Measurements from ENCODE around the gene EHD4.

EHD4 gene

DNA sequence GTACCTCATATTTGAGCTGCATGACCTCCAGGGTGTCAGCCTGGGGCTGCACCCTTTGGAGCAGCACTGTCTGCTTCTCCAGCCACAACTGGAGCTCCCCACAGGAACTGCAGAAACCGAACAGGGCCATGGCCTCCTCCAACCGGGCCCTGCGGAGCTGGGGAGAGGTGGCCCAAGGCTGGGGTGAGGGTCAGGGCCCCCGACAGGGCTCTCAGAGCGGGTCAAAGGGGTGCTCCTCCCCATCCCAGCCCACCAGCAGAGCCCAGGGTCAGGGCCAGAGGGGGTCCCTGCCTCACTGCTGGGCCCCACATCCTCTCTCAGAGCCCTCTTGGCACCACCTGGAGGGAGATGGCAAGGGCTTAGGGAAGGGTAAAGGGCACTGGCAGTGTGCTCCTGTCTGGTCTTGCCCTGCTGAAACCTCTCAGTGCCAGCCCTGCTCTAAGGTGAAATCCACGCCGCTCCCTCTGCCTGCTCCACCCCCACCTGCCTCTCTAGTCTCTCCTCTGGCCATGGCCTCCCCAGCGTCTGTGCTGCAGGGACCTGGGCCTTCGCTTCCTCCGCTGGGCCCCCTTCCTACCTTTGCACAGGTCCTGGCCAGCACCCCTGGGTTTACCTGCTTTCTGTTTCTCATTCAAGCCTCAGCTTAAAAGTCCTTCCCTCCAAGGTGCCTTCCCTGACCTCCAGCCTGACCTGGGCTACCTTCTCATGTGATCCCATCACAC, 92.0 kb downstream of the EHD4 start:
- DNase-seq (ENCODE audit: low spot score), result no peak

DNA sequence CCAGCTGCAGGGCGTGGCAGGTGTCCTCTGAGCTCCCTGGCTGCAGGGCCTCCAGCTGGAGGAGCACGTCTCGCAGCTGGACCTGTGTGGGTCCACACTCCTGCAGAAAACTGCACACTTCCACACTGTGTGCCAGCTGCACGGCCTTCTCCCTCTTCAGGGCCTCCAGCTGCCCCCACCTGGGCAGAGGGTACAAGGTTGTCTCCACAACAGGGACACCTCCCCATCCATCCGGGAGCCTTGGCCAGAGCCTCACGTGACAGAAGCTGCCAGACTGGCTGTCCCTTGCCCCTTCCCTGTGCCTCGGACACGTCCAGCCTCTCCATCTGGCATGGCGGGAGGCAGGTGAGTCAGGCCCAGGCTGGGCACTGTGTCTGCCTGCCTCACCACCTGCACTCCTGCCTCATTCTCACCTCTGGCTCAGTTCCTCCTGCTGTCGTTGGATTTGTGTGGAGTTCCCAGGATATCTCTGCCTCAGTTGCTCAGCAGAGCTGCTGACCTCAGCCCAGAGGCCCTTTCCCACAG, 93.0 kb downstream of the EHD4 start:
- no peak for DNase-seq (ENCODE audit: low spot score)

GRCh38 chr15:41878355-41878699, 94.0 kb downstream of the EHD4 start:
- peak; percentile 18 for DNase-seq (ENCODE audit: low spot score)

GRCh38 chr15:41877631-41878354, 94.6 kb downstream of the EHD4 start:
- DNase-seq (ENCODE audit: low spot score), result no peak

- no peak for DNase-seq (ENCODE audit: low spot score)
Observed at GRCh38 chr15:41876689-41877088, 95.7 kb downstream of the EHD4 start.

- no peak for DNase-seq (ENCODE audit: low spot score)
Observed at GRCh38 chr15:41876007-41876406, 96.3 kb downstream of the EHD4 start.

- DNase-seq (ENCODE audit: low spot score), result no peak
Observed at GRCh38 chr15:41874736-41875135, 97.6 kb downstream of the EHD4 start.

DNA sequence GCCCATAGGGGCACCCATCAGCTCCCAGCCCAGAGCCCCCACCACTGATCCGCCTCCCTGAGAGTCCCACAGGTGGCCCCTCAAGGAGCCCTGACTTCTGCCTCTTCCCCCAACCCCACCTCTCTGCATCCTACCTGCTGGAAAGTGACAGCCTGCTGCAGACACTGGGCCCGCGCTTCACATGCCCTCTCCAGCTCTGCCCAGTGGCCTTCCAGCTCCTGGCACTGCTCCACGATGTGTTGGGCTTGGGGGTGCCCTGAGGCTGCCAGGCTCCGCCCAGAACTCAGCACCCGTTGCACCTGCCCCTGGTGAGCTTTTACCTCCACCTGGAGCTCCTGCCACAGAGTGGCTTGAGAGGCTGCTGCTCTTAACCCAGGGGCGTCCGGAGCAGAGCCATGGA, 98.6 kb downstream of the EHD4 start:
- DNase-seq (ENCODE audit: low spot score), result no peak

- no peak for DNase-seq (ENCODE audit: low spot score)
Observed at GRCh38 chr15:41872166-41872747, 100.1 kb downstream of the EHD4 start.

- DNase-seq (ENCODE audit: low spot score), result no peak
Observed at GRCh38 chr15:41871175-41871905, 101.0 kb downstream of the EHD4 start.

GRCh38 chr15:41870689-41871081, 101.7 kb downstream of the EHD4 start:
- DNase-seq (ENCODE audit: low spot score), result no peak

DNA sequence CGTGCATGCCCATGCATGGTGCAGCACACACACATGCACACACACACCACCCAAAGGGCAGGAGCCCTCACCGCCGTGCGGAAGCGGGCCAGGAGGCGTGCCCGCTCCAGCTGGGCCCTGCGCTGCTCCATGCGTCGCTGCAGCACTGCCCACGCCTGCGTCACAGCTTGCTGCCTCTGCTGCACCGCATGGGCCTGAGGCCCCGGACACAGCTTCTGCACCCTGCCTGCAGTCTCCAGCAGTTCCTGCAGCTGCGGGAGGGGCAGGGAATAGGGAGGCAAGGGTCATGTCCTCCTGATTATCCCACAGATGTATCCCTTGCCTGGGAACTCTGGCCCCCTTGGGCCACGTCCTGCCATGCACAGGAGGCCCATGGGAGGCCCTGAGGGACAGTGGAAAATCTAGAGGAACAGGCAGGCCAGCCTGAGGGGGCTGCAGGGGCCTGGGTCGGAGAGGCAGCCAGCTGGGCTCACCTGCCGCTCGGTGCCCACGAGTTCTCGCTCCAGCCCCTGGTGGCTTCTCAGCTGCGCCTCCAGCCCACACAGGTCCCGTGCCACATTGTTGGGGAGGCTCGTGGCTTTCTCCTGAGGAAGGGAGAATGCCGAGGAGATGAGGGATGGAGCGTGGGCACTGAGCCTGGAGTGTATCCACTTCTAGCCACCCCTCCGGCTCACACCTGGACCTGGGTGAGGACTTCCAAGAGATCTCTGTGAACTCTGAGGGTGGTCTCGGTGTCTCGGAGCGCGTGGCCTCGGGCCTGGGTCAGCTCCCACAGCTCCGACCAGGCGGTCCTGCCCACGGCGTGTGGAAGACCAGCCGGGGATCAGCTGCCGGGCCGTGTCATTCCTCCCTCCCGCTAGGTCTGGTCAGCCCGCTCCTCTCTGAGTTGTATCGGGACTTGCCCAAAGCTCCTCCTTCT, 102.3 kb downstream of the EHD4 start:
- DNase-seq (ENCODE audit: low spot score), result no peak

GRCh38 chr15:41868321-41868720, 104.0 kb downstream of the EHD4 start:
- DNase-seq (ENCODE audit: low spot score), result no peak

DNA sequence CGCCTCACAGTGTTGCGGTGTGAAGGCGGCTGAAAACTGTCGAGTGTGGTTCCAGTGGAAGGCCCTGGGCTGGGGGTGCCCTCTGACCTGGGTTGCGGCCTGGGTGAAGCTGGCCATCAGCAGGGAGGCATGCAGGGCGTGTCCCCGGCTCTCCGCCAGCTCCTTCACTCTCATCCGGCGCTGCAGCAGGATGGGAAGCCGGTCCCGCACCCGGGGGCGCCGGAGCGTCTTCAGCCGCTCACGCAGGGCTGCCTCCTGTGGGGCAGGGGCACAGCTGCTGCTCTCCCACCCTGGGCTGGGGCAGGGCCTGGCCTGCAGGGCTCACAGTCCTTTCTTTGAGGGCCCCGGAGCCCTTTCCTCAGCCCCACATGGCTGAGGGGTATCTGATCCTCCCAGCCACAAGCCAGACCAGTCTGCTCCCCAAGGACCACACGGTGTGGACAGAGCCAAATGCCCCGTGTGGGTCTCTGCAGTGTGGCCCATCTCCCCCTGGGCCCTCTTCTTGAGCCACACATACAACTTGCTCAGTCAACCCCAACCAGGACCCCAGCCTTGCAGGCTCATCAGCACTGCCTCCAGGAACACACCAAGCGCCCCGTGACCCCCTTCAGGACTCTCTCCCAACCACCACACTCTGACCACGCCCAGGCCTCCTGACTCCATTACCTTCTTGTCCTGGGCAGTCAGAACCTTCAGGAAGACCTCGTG, 105.3 kb downstream of the EHD4 start:
- no peak for DNase-seq (ENCODE audit: low spot score)

DNA sequence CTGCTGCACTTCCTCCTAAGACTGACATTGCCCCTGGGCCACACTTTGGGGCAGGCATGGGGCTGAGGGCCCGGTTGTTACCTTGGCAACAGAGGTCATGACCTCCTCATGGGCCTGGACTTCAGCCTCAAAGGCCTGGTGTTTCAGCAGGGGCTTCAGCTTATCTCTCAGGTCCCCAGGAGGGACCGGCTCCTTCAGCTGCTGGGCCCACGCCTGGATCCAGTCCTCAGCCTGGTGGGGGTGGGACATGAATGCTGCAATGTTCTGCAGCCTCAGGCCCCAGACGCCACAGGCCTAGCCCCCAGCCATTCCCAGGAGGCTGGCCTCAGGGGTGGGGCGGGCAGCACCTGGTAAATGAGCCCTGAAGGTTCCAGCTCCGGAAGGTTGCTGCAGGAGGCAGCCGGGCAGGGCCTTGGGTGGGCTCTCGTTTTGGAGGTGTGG, 106.1 kb downstream of the EHD4 start:
- no peak for DNase-seq (ENCODE audit: low spot score)

DNA sequence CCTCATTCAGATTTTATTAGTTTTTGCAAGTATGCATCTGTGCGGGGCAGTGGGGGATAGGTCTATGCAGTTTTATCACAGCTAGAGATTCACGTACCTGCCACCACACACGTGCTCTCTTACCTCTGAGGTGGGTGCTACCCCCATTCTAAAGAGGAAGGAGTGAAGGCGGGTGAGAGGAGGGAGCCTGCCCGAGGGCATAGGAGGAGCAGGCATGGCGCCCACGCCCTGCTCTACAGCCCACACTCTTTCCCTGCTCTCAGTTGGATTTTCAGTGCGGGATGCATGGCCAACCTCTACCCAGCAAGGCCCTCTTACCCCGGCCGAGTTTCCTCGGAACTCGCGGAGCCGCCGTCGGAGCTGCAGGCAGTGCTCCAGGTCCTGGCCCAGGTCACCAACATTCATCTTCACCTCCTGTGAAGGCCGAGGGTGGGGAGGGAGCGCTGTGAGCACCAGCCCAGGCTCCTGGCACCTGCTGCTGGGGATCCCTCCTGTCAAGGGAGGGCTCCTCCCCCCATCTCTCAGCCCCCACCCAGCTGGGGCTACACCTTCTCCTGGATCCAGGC, 106.8 kb downstream of the EHD4 start:
- DNase-seq (ENCODE audit: low spot score), result no peak

GRCh38 chr15:41862515-41863116, 109.7 kb downstream of the EHD4 start:
- no peak for DNase-seq (ENCODE audit: low spot score)

- DNase-seq (ENCODE audit: low spot score), result no peak
Observed at GRCh38 chr15:41861736-41862356, 110.5 kb downstream of the EHD4 start.

DNA sequence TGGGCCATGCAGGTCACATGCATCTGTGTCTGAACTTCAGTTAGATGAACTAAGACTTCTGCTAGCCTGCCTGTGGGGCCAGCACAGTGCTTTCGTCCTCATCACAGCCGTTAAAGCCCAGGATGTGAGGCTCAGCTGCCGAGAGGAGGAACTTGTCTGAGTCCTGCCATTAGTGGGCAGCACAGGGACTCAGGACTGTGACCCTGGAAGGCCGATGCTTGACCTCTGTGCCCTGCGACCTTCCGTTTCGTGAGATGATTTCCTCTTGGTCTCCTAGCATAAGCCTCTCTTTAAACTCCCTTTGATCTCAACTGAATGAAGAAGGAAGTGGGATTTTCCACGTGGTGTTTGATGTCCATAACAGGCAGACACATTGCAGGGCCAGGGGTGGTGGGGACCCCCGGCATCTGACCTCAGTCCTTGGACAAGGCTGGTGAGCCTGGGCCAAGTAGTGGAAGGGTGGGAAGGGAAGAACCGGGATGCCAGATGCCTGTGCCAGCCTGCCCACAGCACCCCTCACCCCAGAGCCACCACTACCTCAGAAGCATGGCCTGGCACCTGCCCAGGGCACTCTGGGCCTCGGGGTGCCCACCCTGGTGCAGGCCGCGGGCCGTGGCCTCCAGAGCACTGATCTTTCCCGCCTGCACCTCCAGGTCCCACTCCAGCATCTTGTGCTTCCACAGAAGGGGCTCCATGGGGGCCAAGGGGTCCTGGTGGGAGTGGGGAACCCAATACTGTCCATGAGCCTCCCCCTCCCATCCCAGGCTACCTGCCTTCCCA, 112.1 kb downstream of the EHD4 start:
- no peak for DNase-seq (ENCODE audit: low spot score)
